Sigmoid colon (tissue), 7 donors: ENCODE data around the gene OR13G1. TPM values are rescaled to one million over a fixed set of nuclear protein-coding genes. Genes with fewer than 3 reads are reported as not detected.

Source experiments
- DNase-seq: peaks from one replicate; pipeline ENCODE4 v3.0.0-alpha.2; 2019
- H3K27ac ChIP-seq, 4 donors: fragments of 200-600 bp; sonication (generic); one replicate each; pipeline ENCODE4 v1.5.1; 2016 to 2019; ENCODE audit warnings: mild to moderate bottlenecking in 1 of 4
- H3K27me3 ChIP-seq, 3 donors: fragments of 200-600 bp; sonication (generic); one replicate each; pipeline ENCODE4 v1.5.1; 2019; ENCODE audit warnings: mild to moderate bottlenecking in 1 of 3
- H3K36me3 ChIP-seq, 4 donors: fragments of 200-600 bp; sonication (generic); one replicate each; pipeline ENCODE4 v1.5.1; 2016 to 2019
- H3K4me1 ChIP-seq, 4 donors: fragments of 200-600 bp; sonication (generic); one replicate each; pipeline ENCODE4 v1.5.1; 2017 to 2019
- H3K4me3 ChIP-seq, 4 donors: fragments of 200-600 bp; sonication (generic); one replicate each; pipeline ENCODE4 v1.5.1; 2017 to 2019; ENCODE audit warnings: mild to moderate bottlenecking in 2 of 4, moderate library complexity in 1 of 4
- H3K9me3 ChIP-seq, 4 donors: fragments of 200-600 bp in 3 of 4; sonication (generic) in 3 of 4; one replicate each; pipeline versions ENCODE4 v1.5.1 to v1.6.1; 2013 to 2019
- EP300 ChIP-seq, 4 donors: sonication (generic); formaldehyde crosslinking; IDR thresholded peaks; one replicate each; pipeline ENCODE4 v1.6.1; 2017; ENCODE audit warnings: antibody characterized with exemption in 4 of 4
- POLR2A ChIP-seq, 2 donors: fragments of 450-650 bp; IDR thresholded peaks; one replicate each; pipeline ENCODE4 v1.6.1; 2016; ENCODE audit warnings: antibody characterized with exemption in 2 of 2, mild to moderate bottlenecking in 2 of 2, moderate library complexity in 2 of 2
- POLR2AphosphoS5 ChIP-seq, 4 donors: sonication (generic); formaldehyde crosslinking; IDR thresholded peaks; one replicate each; pipeline ENCODE4 v1.6.1; 2017; ENCODE audit warnings: antibody characterized with exemption in 4 of 4
- whole genome bisulfite sequencing, 2 donors: extraction: QIAGEN DNeasy Blood & Tissue Kit; methylation state at CpG; one replicate each; pipeline ENCODE4 v1.1.7; 2013; 5-methylcytosine and 5-hydroxymethylcytosine counted together
- intact Hi-C: fragments of 100-400 bp; cut with DNase I; formaldehyde crosslinking; loops from one replicate; pipeline ENCODE4 v1.15.1; 2023
- polyA plus RNA-seq, 3 donors: library from polyadenylated mRNA; stranded (reverse); fragments of 200-250 nt; gene quantifications; one replicate each; pipeline ENCODE4 v1.2.3, GENCODE V29; 2013
- total RNA-seq, 4 donors: library from RNA; depleted of rRNA; stranded (reverse); fragments of >200 nt; gene quantifications; one replicate each; pipeline ENCODE4 v1.1.0, GENCODE V29; 2016
- TF ChIP-seq, protein P1 (sequence below), 4 experiments: fragments of 450-650 bp in 3 of 4; fragments of 200-600 bp in 1 of 4; IDR thresholded peaks; one replicate each; pipeline ENCODE4 v1.5.1; 2016 to 2019; ENCODE audit warnings: antibody characterized with exemption in 4 of 4, mild to moderate bottlenecking in 3 of 4, moderate library complexity in 2 of 4
- donor health status: healthy with polysubstance abuse.
- donor health status: Bipolar disorder and iron deficiency.
- donor health status: healthy.

The OR13G1 gene
- total and polyA plus RNA-seq, 7 donors = not detected

- WGBS, 2 donors = 89 to 93% methylated on average over 1 of the region's 1 CpG
- DNase-seq = no peak
- Histone ChIP-seq H3K27ac (no peak overlapping the region), H3K4me3 (no peak overlapping the region), H3K4me1 (no peaks in the 10 kb centered on the region), H3K27me3 (no peaks in the 10 kb centered on the region), H3K9me3 (no peaks in the 10 kb centered on the region), H3K36me3 (no peaks in the 10 kb centered on the region)
- intact Hi-C loops = no loop called here
- TF ChIP-seq POLR2AphosphoS5 (IDR thresholded peaks at IDR 0.05) (no peak), EP300 (IDR thresholded peaks at IDR 0.05) (no peak), POLR2A (IDR thresholded peaks at IDR 0.05) (no peak)
- TF ChIP-seq, protein P1, sequence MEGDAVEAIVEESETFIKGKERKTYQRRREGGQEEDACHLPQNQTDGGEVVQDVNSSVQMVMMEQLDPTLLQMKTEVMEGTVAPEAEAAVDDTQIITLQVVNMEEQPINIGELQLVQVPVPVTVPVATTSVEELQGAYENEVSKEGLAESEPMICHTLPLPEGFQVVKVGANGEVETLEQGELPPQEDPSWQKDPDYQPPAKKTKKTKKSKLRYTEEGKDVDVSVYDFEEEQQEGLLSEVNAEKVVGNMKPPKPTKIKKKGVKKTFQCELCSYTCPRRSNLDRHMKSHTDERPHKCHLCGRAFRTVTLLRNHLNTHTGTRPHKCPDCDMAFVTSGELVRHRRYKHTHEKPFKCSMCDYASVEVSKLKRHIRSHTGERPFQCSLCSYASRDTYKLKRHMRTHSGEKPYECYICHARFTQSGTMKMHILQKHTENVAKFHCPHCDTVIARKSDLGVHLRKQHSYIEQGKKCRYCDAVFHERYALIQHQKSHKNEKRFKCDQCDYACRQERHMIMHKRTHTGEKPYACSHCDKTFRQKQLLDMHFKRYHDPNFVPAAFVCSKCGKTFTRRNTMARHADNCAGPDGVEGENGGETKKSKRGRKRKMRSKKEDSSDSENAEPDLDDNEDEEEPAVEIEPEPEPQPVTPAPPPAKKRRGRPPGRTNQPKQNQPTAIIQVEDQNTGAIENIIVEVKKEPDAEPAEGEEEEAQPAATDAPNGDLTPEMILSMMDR (IDR thresholded peaks at IDR 0.05) = no peak
These were observed 26.5 kb downstream of the OR13G1 start for GRCh38 chr1:247653040-247653439.

DNA sequence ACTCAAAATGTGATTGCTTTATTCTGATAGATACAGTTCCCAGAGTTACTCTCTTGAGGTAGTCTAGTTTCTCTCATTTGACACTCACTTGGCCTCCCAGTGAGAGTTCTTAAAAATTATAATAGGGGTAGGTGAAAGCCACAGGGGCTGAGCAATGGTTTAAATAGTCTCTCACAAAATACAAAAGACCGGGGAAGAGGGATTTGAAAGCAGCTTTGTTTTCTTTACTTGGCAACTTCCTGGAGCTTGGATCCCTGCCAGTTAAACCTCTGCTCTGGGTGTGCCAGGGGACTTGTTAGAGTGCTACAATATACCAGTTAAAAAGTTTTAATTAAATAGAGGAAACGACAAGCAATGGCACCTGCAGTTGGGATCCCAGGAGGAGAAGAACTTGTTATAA lies 31.7 kb downstream of the OR13G1 start:
- intact Hi-C loops = no loop called here
- Histone ChIP-seq H3K4me1 (no peaks in the 10 kb centered on the region), H3K9me3 (no peaks in the 10 kb centered on the region), H3K4me3 (no peak overlapping the region), H3K27me3 (no peaks in the 10 kb centered on the region), H3K36me3 (no peaks in the 10 kb centered on the region), H3K27ac (no peak overlapping the region)
- TF ChIP-seq POLR2AphosphoS5 (IDR thresholded peaks at IDR 0.05) (no peak), EP300 (IDR thresholded peaks at IDR 0.05) (no peak), POLR2A (IDR thresholded peaks at IDR 0.05) (no peak)
- TF ChIP-seq, protein P1 (IDR thresholded peaks at IDR 0.05) = no peak
- no peak for DNase-seq
- 4 to 9% methylated on average over 2 of the region's 2 CpGs for WGBS, 2 donors

DNA sequence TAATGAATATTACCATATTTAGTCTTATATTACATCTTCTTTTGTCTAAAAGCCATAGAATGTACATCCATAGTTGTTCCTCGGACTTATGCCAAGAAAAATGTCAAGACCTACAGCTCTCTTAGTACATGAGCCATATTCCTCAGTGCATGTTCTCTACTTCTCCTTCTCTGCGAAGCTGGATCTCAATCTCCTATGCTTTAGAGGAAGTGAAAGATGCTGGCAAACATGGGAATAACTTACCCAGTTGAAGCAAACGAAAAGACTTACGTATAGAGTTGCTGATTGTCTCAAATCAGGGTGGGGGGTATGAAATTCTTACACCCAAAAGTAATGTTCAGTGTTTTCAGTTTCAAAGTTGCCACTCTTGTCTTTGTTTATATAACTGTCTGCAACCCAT lies 32.7 kb downstream of the OR13G1 start:
- no peaks in the 10 kb centered on the region for H3K36me3 ChIP-seq
- no peak for DNase-seq
- WGBS, 2 donors = 71 to 90% methylated on average over 4 of the region's 4 CpGs
- intact Hi-C loops = no loop called here
- no peak overlapping the region for H3K27ac ChIP-seq
- H3K4me3 ChIP-seq = no peak overlapping the region
- TF ChIP-seq, protein P1 (IDR thresholded peaks at IDR 0.05) = no peak
- TF ChIP-seq POLR2A (IDR thresholded peaks at IDR 0.05) (no peak), EP300 (IDR thresholded peaks at IDR 0.05) (no peak), POLR2AphosphoS5 (IDR thresholded peaks at IDR 0.05) (no peak)
- H3K27me3 ChIP-seq = no peaks in the 10 kb centered on the region
- no peaks in the 10 kb centered on the region for H3K9me3 ChIP-seq
- H3K4me1 ChIP-seq = no peaks in the 10 kb centered on the region

- WGBS, 2 donors = 72 to 83% methylated on average over 5 of the region's 5 CpGs
- no peak for DNase-seq
These were observed 36.8 kb downstream of the OR13G1 start for GRCh38 chr1:247642742-247643141.

More at GRCh38 chr1:247642742-247643141, 36.8 kb downstream of the OR13G1 start:
- Histone ChIP-seq H3K27ac (no peak overlapping the region), H3K36me3 (no peaks in the 10 kb centered on the region), H3K9me3 (no peaks in the 10 kb centered on the region), H3K27me3 (no peaks in the 10 kb centered on the region), H3K4me3 (no peak overlapping the region), H3K4me1 (peaks cover 0 to 7% (median 0%) of the 10 kb centered on the region in 4 donors)
- TF ChIP-seq, protein P1 (IDR thresholded peaks at IDR 0.05) = no peak
- TF ChIP-seq EP300 (IDR thresholded peaks at IDR 0.05) (no peak), POLR2AphosphoS5 (IDR thresholded peaks at IDR 0.05) (no peak), POLR2A (IDR thresholded peaks at IDR 0.05) (no peak)
- intact Hi-C loops = no loop called here
